Stimulated activated naive CD8-positive, alpha-beta T cell treated with anti-CD3 and anti-CD28 coated beads, Interleukin-15, amount 100 ng/mL, for 72 hours (primary cell): ENCODE data around the gene BBS2.
"Not testable (repeated sequence)": the region's sequence is repeated elsewhere in the genome, so short reads cannot be mapped to it uniquely, and the experiment has no call there.

Experiments used
- ATAC-seq: fragments of 150-1000 bp; cut with Tn5 transposase; 2 replicates; pipeline ENCODE4 v1.10.0; 2021; ENCODE audit warnings: mild to moderate bottlenecking, moderate library complexity
- DNase-seq, 2 donors: peaks; one replicate each; pipeline ENCODE4 v3.0.0; 2021 to 2022
- H3K27ac Mint-ChIP-seq, 2 donors: one replicate each; pipeline ENCODE4 v1.8.0; 2022; ENCODE audit warnings: mild to moderate bottlenecking in 2 of 2, mixed read lengths in 2 of 2, moderate library complexity in 2 of 2
- H3K27me3 Mint-ChIP-seq: one replicate; pipeline ENCODE4 v1.8.0; 2022; ENCODE audit warnings: mixed read lengths
- H3K4me1 Mint-ChIP-seq: one replicate; pipeline ENCODE4 v1.8.0; 2022; ENCODE audit warnings: mild to moderate bottlenecking, mixed read lengths
- H3K4me3 Mint-ChIP-seq, 2 donors: one replicate each; pipeline ENCODE4 v1.8.0; 2022; ENCODE audit warnings: mild to moderate bottlenecking in 2 of 2, mixed read lengths in 2 of 2, moderate library complexity in 1 of 2
- H3K9me3 Mint-ChIP-seq, 2 donors: one replicate each; pipeline ENCODE4 v1.8.0; 2022; ENCODE audit warnings: mixed read lengths in 2 of 2

The BBS2 gene

DNA sequence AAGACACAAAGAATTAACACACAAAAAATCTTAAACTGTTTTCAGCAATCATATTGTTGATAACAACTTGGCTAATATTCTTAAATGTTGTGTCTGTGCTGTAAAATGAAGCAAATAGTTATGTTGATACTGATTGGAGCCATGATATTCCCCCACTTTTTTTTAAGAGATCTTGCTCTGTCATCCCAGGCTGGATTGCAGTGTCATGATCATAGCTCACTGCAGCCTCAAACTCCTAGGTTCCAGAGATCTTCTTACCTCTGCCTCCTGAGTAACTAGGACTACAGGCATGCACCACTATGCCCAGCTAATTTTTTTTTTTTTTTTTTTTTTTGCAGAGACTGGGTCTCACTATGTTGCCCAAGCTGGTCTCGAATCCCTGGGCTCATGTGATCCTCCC, 26.0 kb downstream of the BBS2 start:
- no peak overlapping the region for H3K4me3 Mint-ChIP-seq
- no peaks in the 10 kb centered on the region for H3K9me3 Mint-ChIP-seq
- DNase-seq (no peak), ATAC-seq (no peak)
- no peaks in the 10 kb centered on the region for H3K4me1 Mint-ChIP-seq
- no peak overlapping the region for H3K27ac Mint-ChIP-seq
- no peaks in the 10 kb centered on the region for H3K27me3 Mint-ChIP-seq

DNA sequence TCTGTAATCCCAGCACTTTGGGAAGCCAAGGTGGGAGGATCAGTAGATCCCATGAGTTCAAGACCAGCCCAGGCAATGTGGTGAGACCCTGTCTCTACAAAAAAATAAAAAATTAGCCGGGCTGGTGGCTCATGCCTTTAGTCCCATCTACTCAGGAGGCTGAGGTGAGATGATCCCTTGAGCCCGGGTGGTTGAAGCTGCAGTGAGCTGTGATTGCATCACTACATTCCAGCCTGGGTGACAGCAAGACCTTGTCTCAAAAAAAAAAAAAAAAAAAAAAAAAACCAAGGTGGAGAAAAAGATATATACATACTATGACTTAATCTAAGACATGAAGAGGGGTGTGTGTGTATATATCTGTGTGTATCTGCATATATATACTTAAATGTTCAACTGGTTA, 26.7 kb downstream of the BBS2 start:
- Mint-ChIP-seq H3K27me3 (no peaks in the 10 kb centered on the region), H3K27ac (peak overlapping the region in 1 of 2 donors; percentile 45), H3K9me3 (no peaks in the 10 kb centered on the region), H3K4me1 (no peaks in the 10 kb centered on the region), H3K4me3 (no peak overlapping the region)
- ATAC-seq (no peak), DNase-seq (no peak)

DNA sequence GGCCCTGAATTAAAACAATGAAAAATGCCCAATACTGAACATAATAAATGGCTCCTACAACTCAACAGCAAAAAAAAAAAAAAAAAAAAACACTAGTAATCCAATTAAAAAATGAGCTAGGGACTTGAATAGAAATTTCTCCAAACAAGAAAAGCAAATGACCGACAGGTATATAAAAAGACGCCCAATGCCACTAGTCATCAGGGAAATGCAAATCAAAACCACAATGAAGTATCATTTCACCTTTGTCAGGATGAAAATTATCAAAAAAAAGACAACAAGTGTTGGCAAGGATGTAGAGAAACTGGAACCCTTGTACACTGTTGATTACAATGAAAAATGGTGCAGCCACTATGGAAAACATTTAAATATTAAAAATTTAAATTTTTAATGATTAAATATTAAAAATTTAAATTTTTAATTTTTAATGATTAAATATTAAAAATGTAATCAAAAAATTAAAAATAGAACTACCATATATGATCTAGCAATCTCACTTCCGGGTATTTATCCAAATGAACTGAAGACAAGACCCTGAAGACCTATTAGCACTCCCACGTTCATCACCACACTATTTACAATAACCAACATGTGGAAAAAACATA, 28.1 kb downstream of the BBS2 start:
- Mint-ChIP-seq H3K27ac (no peak overlapping the region), H3K4me3 (no peak overlapping the region), H3K27me3 (no peaks in the 10 kb centered on the region), H3K4me1 (no peaks in the 10 kb centered on the region), H3K9me3 (no peaks in the 10 kb centered on the region)
- DNase-seq (no peak), ATAC-seq (no peak)

DNA sequence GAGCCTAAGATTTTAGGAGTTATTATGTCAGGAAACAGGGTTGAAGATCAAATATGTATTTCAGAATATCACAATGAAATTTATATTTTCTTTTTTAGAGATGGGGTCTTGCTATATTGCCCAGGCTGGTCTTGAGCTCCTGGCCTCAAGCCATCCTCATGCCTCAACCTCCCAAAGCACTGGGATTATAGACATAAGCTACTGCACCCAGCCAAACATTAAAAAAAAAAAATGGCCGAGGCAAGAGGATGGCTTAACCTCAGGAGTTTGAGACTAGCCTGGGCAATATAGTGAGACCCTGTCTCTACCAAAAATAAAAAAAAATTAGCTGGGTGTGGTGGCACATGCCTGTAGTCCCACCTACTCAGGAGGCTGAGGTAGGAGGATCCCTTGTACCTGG, 31.0 kb downstream of the BBS2 start:
- not testable (repeated sequence) for H3K27ac Mint-ChIP-seq, ATAC-seq, DNase-seq, H3K4me3 Mint-ChIP-seq, H3K9me3 Mint-ChIP-seq, H3K27me3 Mint-ChIP-seq, H3K4me1 Mint-ChIP-seq

DNA sequence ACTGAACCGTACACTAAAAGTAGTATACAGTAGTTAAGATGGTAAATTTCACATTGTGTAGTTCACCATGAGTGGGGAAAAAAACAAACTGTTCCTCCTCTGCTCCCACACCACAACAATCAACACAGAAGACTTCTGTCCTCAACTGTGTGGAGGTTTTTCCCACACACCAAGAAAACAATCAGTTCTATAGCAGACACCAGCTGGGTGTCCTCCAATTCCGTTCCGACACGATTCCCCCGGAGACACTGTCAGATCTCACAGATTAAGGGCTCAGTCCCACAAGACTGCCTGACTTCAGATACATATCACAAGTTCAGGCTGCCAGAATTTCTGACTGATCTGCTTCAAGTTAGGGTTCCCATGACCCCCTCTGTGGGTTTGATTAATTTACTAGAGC, 31.8 kb downstream of the BBS2 start:
- H3K9me3 Mint-ChIP-seq, result no peaks in the 10 kb centered on the region
- no peak overlapping the region for H3K27ac Mint-ChIP-seq
- ATAC-seq (no peak), DNase-seq (no peak)
- H3K4me1 Mint-ChIP-seq, result no peaks in the 10 kb centered on the region
- no peaks in the 10 kb centered on the region for H3K27me3 Mint-ChIP-seq
- no peak overlapping the region for H3K4me3 Mint-ChIP-seq

DNA sequence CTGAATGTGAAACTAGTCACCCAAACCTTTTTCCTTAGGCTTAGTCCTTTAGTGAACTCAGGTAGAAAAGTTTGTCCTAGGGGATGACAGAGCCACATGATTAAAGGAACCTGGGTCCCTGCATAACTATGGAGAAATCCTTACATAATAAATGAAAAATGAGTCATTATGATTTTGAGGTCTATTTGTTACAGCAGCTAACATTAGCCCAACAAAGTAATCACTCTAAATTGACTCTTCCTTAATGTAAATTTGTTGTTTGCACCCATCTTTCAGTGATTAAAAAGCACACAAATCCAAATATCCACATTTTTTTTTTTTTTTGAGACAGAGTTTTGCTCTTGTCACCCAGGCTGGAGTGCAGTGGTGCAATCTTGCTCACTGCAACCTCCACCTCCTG, 36.4 kb downstream of the BBS2 start:
- Mint-ChIP-seq H3K4me1 (peaks cover 30% of the 10 kb centered on the region), H3K4me3 (no peak overlapping the region), H3K27ac (no peak overlapping the region), H3K9me3 (no peaks in the 10 kb centered on the region), H3K27me3 (no peaks in the 10 kb centered on the region)
- no peak for ATAC-seq
- DNase-seq, result no peak

DNA sequence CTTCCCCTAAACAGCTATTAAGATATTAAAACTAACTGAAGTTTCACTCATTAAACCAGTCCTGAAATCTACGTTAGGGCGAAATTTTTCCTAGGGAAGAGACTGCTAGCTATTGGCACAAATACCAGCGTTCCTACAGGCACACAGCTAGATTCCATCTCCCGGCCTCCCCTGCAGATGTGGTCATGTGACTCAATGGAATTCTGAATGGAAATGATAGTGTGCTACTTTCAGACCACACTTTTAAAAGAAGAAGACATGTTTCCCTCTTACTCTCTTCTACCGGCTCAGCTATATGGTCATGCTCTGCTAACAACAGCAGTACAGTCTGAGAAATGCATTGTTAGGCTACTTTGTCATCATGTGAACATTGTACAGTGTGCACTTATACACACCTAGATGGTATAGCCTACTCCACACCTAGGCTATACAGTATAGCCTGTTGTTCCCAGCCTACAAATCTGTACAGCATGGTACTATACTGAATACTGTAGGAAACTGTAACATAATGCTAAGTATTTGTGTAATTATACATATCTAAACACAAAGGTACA, 37.1 kb downstream of the BBS2 start:
- ATAC-seq, result no peak
- Mint-ChIP-seq H3K27me3 (no peaks in the 10 kb centered on the region), H3K27ac (no peak overlapping the region), H3K9me3 (no peaks in the 10 kb centered on the region), H3K4me3 (no peak overlapping the region), H3K4me1 (peaks cover 36% of the 10 kb centered on the region)
- no peak for DNase-seq

DNA sequence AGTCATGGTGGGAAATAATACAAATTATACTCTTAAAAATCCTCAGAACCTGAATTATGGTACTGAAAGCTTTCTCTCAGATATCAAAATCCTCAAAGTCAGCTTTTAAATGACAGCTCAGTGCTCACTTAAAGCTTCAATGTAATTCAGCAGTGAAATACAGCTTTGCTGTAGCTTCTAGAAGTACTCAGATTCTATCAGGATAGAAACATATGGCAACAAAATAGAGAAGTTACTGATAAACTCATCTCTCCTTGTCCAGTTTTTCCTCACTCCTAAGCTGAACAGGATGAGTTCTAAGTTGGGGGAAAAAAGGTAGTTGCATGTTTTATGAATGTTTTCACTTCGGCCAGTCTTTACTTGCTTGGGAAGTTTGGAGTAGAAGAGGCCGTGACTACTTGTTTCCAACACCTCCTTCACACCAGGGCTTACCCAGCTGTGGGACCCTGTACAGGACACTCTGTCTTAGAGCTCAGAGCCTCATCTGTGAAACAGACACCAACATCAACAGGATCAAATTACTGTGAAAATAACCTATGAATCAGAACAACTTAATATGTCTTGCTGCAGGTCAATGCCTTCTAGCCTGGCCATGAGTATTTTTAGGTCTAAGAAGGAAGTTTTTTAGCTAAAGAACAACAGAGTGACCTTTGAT, 38.2 kb downstream of the BBS2 start:
- no peaks in the 10 kb centered on the region for H3K9me3 Mint-ChIP-seq
- ATAC-seq (no peak), DNase-seq (no peak)
- H3K4me3 Mint-ChIP-seq, result no peak overlapping the region
- peaks cover 48% of the 10 kb centered on the region for H3K4me1 Mint-ChIP-seq
- H3K27me3 Mint-ChIP-seq, result no peaks in the 10 kb centered on the region
- peak overlapping the region; percentile 54 to 61 for H3K27ac Mint-ChIP-seq

DNA sequence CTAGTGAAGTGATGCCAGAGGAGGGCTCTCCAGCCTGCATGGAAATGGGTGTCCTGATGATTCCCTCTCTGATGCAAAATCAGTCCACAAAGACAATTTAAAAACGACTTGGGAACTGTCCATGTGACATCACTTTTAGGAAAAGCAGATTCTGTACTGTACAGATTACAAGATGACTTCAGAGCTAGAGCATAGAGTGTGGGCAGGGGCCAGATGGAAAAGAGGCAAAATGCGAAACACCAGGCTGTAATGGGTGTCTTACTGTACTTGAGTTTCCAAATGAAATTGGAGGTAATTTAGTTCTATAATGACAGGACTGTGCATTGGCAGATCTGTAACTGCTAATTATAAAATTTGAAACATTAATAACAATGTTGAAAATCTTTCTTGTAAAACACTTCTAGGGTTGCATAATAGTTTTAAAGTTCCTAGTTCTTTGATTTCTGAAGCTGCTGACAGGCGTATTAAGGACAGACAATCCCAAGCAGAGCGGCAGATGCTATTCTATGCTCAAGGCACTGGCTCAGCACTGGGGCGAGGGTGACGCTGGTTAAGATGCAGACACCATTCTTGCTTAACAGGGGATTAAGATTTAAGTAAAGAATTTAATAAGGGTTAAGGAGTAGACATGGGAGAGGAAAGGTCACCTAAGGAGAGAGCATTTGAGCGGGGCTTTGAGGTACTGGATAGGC, 38.9 kb downstream of the BBS2 start:
- ATAC-seq (no peak), DNase-seq (no peak)
- H3K27me3 Mint-ChIP-seq, result no peaks in the 10 kb centered on the region
- peak overlapping the region; percentile 8 to 59 for H3K27ac Mint-ChIP-seq
- no peaks in the 10 kb centered on the region for H3K9me3 Mint-ChIP-seq
- H3K4me3 Mint-ChIP-seq, result no peak overlapping the region
- peaks cover 52% of the 10 kb centered on the region for H3K4me1 Mint-ChIP-seq

DNA sequence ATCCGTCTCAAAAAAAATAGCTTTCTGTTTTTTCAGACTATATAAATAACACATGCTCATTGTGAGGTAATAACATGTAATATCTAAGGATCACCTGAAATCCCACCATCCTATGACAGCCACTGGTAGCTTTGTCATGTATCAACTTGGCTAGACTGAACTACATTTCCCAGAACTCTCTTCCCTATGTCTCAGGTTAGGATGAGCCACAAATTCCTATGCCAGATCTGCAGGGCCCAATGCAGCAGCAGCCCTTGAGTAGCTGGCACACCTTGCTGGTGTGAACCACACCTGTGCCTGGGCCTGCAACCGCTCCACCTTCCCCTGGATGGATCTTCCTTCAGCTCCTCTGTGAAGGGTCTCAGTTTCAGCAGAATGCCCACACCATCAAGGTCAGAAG, 40.4 kb downstream of the BBS2 start:
- H3K27me3 Mint-ChIP-seq, result no peaks in the 10 kb centered on the region
- H3K27ac Mint-ChIP-seq, result peak overlapping the region; percentile 96 to 98
- ATAC-seq (no peak), DNase-seq (no peak)
- no peaks in the 10 kb centered on the region for H3K9me3 Mint-ChIP-seq
- H3K4me1 Mint-ChIP-seq, result peaks cover 52% of the 10 kb centered on the region
- H3K4me3 Mint-ChIP-seq, result no peak overlapping the region

DNA sequence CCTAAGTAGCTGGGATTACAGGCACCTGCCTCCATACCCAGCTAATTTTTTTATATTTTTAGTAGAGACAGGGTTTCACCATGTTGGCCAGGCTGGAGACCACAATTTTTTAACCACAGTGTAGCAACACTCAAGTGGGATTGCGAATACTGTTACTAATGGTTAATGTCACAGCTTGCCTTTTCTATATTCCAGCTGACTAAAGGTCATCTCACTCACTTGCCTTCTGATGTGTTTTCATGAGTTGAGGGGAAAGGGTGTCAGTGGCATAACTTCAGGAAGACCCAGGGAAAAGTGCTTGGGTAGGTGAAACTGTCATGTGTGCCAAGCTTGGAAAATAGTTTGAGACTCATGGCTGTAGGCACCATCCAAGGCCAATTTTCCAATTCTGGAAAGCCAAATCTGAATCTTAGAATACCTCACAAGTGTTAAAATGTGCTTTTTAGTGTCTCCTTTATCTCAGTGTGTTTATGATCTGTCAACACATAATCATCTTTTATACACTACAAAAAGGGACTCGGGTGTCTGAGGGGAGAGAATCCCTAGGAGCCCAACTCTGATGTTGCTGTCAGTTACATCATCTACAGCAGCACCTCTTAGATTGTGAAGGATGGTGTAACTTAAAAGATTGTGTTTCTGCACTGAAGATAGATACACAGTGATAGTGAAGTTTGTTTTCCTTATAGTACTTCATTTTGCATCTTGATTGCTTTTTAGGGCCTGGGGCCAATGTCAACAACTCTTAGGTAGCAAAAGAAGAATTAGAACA, 41.4 kb downstream of the BBS2 start:
- DNase-seq, result peak in 1 of 2 donors; percentile 5
- ATAC-seq, result peak; percentile 78
- H3K27me3 Mint-ChIP-seq, result no peaks in the 10 kb centered on the region
- H3K4me3 Mint-ChIP-seq, result peak overlapping the region; percentile 5 to 24
- no peaks in the 10 kb centered on the region for H3K9me3 Mint-ChIP-seq
- H3K4me1 Mint-ChIP-seq, result peaks cover 52% of the 10 kb centered on the region
- peak overlapping the region; percentile 96 to 98 for H3K27ac Mint-ChIP-seq

DNA sequence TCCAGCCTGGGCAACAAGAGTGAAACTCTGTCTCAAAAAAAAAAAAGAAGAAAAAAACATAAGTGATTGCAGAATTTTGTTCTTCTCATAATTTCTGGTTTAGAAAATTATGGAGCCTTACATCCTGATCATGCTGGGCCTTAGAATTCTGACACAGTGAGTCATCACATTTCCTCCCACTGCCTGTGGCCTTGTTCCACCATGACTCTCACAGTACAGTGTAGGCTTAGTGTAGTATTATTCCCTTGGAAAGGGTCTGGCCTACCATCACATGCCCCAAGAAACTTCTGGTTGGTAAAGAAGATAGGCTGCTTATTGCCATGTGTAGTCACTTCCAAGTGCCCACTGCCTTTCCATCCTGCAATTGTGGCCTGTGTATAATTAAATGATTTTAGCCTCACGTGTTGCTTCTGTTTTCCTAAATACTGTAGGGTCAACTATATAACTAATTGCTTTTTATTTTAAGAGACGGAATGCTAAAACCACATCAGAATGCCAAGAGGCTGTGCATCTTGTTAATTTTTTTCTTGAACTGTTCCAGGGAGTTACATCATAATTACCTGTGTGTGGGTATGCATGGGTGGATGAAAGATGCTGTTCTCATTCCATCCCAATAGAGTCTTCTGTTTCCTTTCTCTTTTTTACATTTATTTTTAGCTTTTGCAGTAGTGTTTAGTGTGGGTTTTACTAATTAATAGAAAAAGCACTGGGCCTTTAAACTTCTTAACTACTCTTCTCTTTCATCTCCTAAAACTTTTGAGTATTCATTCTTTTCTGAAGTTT, 42.5 kb downstream of the BBS2 start:
- H3K27me3 Mint-ChIP-seq, result no peaks in the 10 kb centered on the region
- H3K4me1 Mint-ChIP-seq, result peaks cover 52% of the 10 kb centered on the region
- peak; percentile 70 for ATAC-seq
- H3K4me3 Mint-ChIP-seq, result peak overlapping the region in 1 of 2 donors; percentile 19
- DNase-seq, result no peak
- peak overlapping the region; percentile 84 to 92 for H3K27ac Mint-ChIP-seq
- H3K9me3 Mint-ChIP-seq, result no peaks in the 10 kb centered on the region

DNA sequence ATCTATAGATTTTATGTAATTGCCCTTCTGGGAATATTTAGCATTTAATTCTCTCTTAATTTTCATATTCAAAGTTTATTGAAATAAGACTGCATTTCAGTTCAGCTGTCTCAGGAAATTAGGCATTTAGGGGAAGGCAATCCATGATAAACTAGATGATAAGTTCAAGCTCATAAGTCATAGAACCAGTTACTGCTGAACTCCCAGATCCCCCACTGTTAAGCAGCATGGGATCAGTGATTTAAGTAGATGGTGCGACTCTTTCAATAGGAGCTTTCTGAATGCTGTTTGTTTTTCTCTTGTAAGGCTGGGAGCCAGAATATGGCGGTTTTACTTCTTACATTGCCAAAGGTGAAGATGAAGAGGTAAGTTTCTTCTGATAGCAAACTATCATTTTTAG, 44.6 kb downstream of the BBS2 start:
- H3K4me3 Mint-ChIP-seq, result no peak overlapping the region
- H3K27ac Mint-ChIP-seq, result no peak overlapping the region
- no peak for DNase-seq
- peaks cover 38% of the 10 kb centered on the region for H3K4me1 Mint-ChIP-seq
- ATAC-seq, result no peak
- H3K27me3 Mint-ChIP-seq, result no peaks in the 10 kb centered on the region
- H3K9me3 Mint-ChIP-seq, result no peaks in the 10 kb centered on the region

DNA sequence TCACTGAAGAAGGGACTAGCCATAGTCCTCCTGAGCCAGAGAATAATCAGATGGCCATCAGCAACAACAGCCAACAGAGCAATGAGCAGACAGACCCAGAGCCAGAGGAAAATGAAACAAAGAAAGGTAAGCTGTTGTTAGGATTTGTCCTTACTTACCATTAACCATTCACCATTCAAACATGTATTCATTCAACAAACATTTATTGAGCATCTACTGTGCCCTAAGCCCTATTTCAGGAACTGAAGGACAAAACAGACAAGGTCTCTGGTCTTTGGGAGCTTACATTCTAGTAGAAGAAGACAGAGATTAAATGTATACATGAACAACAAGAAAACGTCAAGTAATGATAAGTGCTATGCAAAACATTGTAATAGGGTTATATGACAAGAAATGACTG, 49.2 kb downstream of the BBS2 start:
- H3K27me3 Mint-ChIP-seq, result no peaks in the 10 kb centered on the region

DNA sequence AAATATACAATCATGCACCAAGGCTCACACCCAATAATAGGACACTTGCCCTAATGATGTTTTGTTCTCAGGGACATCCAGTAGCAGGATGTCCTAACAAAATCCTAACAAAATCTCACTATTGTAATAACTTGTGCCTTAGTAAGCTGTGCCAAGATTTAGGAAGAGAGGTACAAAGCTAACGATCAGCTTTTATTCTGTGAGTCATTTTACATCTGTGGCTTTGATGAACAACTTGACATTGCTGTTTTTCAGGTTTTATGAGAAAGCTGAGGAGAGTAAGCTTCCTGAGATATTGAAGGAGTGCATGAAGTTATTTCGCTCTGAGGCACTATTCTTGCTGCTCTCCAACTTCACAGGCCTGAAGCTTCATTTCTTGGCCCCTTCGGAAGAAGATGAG, 49.6 kb downstream of the BBS2 start:
- Mint-ChIP-seq H3K27me3 (no peaks in the 10 kb centered on the region), H3K4me3 (no peak overlapping the region)
- DNase-seq, result no peak

More for the DNA sequence above, 49.2 kb downstream of the BBS2 start:
- Mint-ChIP-seq H3K4me3 (no peak overlapping the region), H3K4me1 (no peaks in the 10 kb centered on the region), H3K27ac (peak overlapping the region in 1 of 2 donors; percentile 50), H3K9me3 (no peaks in the 10 kb centered on the region)
- DNase-seq, result no peak
- ATAC-seq, result no peak

More for the DNA sequence above, 49.6 kb downstream of the BBS2 start:
- H3K27ac Mint-ChIP-seq, result no peak overlapping the region
- H3K9me3 Mint-ChIP-seq, result no peaks in the 10 kb centered on the region
- no peaks in the 10 kb centered on the region for H3K4me1 Mint-ChIP-seq
- ATAC-seq, result no peak
